Measurements from ENCODE around the gene AKAP8L. TPM values are rescaled to one million over a fixed set of nuclear protein-coding genes. Genes with fewer than 3 reads are reported as not detected.
"Not testable (repeated sequence)": the region's sequence is repeated elsewhere in the genome, so short reads cannot be mapped to it uniquely, and the experiment has no call there.

AKAP8L gene
- total and polyA plus RNA-seq, 4 donors, result 50.2 to 151 (median 118) TPM

GRCh38 chr19:15365264-15365663 is 53.5 kb downstream of the AKAP8L start:
- H3K27ac ChIP-seq (ENCODE audit: low read depth, low read length), result no peak overlapping the region
- 95% methylated on average over 6 of the region's 6 CpGs for WGBS (ENCODE audit: insufficient coverage)
- peaks cover 76% of the 10 kb centered on the region for H3K36me3 ChIP-seq (ENCODE audit: control insufficient read depth, insufficient read depth, low read length)
- no peaks in the 10 kb centered on the region for H3K27me3 ChIP-seq (ENCODE audit: control insufficient read depth, insufficient read depth, low read length)
- H3K4me1 ChIP-seq (ENCODE audit: control insufficient read depth, insufficient read depth, low read length), result no peaks in the 10 kb centered on the region
- no peak overlapping the region for H3K4me3 ChIP-seq (ENCODE audit: low read depth, low read length)
- DNase-seq (ENCODE audit: low read depth in 4 of 6, low spot score in 6 of 6), result no peak
- no peaks in the 10 kb centered on the region for H3K9me3 ChIP-seq (ENCODE audit: control insufficient read depth, insufficient read depth, low read length)

GRCh38 chr19:15363791-15364190 is 55.0 kb downstream of the AKAP8L start:
- not testable (repeated sequence) for H3K27me3 ChIP-seq (ENCODE audit: control insufficient read depth, insufficient read depth, low read length); H3K9me3 ChIP-seq (ENCODE audit: control insufficient read depth, insufficient read depth, low read length); H3K4me3 ChIP-seq (ENCODE audit: low read depth, low read length); H3K27ac ChIP-seq (ENCODE audit: low read depth, low read length); DNase-seq (ENCODE audit: low read depth in 4 of 6, low spot score in 6 of 6); H3K4me1 ChIP-seq (ENCODE audit: control insufficient read depth, insufficient read depth, low read length)
- peaks cover 72% of the 10 kb centered on the region for H3K36me3 ChIP-seq (ENCODE audit: control insufficient read depth, insufficient read depth, low read length)
- WGBS (ENCODE audit: insufficient coverage), result no CpG with 5 or more reads among the region's 3 CpGs

GRCh38 chr19:15363048-15363447 is 55.7 kb downstream of the AKAP8L start:
- not testable (repeated sequence) for H3K4me3 ChIP-seq (ENCODE audit: low read depth, low read length); H3K27me3 ChIP-seq (ENCODE audit: control insufficient read depth, insufficient read depth, low read length); H3K4me1 ChIP-seq (ENCODE audit: control insufficient read depth, insufficient read depth, low read length); H3K9me3 ChIP-seq (ENCODE audit: control insufficient read depth, insufficient read depth, low read length); DNase-seq (ENCODE audit: low read depth in 4 of 6, low spot score in 6 of 6); H3K27ac ChIP-seq (ENCODE audit: low read depth, low read length)
- 95% methylated on average over 4 of the region's 30 CpGs for WGBS (ENCODE audit: insufficient coverage)
- H3K36me3 ChIP-seq (ENCODE audit: control insufficient read depth, insufficient read depth, low read length), result peaks cover 72% of the 10 kb centered on the region

GRCh38 chr19:15360015-15360414 is 58.8 kb downstream of the AKAP8L start:
- peaks cover 77% of the 10 kb centered on the region for H3K36me3 ChIP-seq (ENCODE audit: control insufficient read depth, insufficient read depth, low read length)
- not testable (repeated sequence) for DNase-seq (ENCODE audit: low read depth in 4 of 6, low spot score in 6 of 6); H3K4me1 ChIP-seq (ENCODE audit: control insufficient read depth, insufficient read depth, low read length); H3K4me3 ChIP-seq (ENCODE audit: low read depth, low read length); H3K27ac ChIP-seq (ENCODE audit: low read depth, low read length); H3K9me3 ChIP-seq (ENCODE audit: control insufficient read depth, insufficient read depth, low read length); H3K27me3 ChIP-seq (ENCODE audit: control insufficient read depth, insufficient read depth, low read length)
- WGBS (ENCODE audit: insufficient coverage), result 100% methylated on average over 1 of the region's 4 CpGs

GRCh38 chr19:15358918-15359317 is 59.9 kb downstream of the AKAP8L start:
- no peaks in the 10 kb centered on the region for H3K9me3 ChIP-seq (ENCODE audit: control insufficient read depth, insufficient read depth, low read length)
- H3K27ac ChIP-seq (ENCODE audit: low read depth, low read length), result no peak overlapping the region
- no peak overlapping the region for H3K4me3 ChIP-seq (ENCODE audit: low read depth, low read length)
- H3K27me3 ChIP-seq (ENCODE audit: control insufficient read depth, insufficient read depth, low read length), result no peaks in the 10 kb centered on the region
- H3K36me3 ChIP-seq (ENCODE audit: control insufficient read depth, insufficient read depth, low read length), result peaks cover 80% of the 10 kb centered on the region
- H3K4me1 ChIP-seq (ENCODE audit: control insufficient read depth, insufficient read depth, low read length), result no peaks in the 10 kb centered on the region
- DNase-seq (ENCODE audit: low read depth in 4 of 6, low spot score in 6 of 6), result no peak
- 92% methylated on average over 2 of the region's 3 CpGs for WGBS (ENCODE audit: insufficient coverage)

DNA sequence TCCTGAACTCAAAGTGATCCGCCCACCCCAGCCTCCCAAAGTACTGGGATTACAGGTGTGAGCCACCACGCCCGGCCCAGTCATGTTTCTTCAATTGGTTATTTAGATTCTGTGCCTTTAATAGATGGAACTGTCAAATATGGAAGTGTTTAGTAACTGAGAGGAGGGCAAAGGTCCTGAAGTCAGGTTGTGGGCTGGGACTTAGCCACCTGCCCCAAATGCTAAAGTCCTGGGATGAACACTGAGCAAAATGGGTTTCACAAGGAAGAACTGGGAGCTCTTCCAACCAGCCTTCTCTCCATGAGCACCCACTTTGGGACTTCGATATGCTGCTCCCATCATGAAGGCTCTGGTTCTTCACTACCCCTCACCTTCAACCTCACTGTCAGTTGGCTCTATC is 60.9 kb downstream of the AKAP8L start:
- peaks cover 85% of the 10 kb centered on the region for H3K36me3 ChIP-seq (ENCODE audit: control insufficient read depth, insufficient read depth, low read length)
- no peak overlapping the region for H3K4me3 ChIP-seq (ENCODE audit: low read depth, low read length)
- WGBS (ENCODE audit: insufficient coverage), result 100% methylated on average over 1 of the region's 4 CpGs
- no peak for DNase-seq (ENCODE audit: low read depth in 4 of 6, low spot score in 6 of 6)
- no peaks in the 10 kb centered on the region for H3K4me1 ChIP-seq (ENCODE audit: control insufficient read depth, insufficient read depth, low read length)
- H3K9me3 ChIP-seq (ENCODE audit: control insufficient read depth, insufficient read depth, low read length), result no peaks in the 10 kb centered on the region
- H3K27me3 ChIP-seq (ENCODE audit: control insufficient read depth, insufficient read depth, low read length), result no peaks in the 10 kb centered on the region
- no peak overlapping the region for H3K27ac ChIP-seq (ENCODE audit: low read depth, low read length)

- Histone ChIP-seq H3K27ac (ENCODE audit: low read depth, low read length) (no peak overlapping the region), H3K36me3 (ENCODE audit: control insufficient read depth, insufficient read depth, low read length) (peaks cover 74% of the 10 kb centered on the region), H3K4me3 (ENCODE audit: low read depth, low read length) (no peak overlapping the region), H3K27me3 (ENCODE audit: control insufficient read depth, insufficient read depth, low read length) (no peaks in the 10 kb centered on the region), H3K9me3 (ENCODE audit: control insufficient read depth, insufficient read depth, low read length) (no peaks in the 10 kb centered on the region), H3K4me1 (ENCODE audit: control insufficient read depth, insufficient read depth, low read length) (no peaks in the 10 kb centered on the region)
- no peak for DNase-seq (ENCODE audit: low read depth in 4 of 6, low spot score in 6 of 6)
- WGBS (ENCODE audit: insufficient coverage), result 89% methylated on average over 27 of the region's 27 CpGs
Observed at GRCh38 chr19:15354566-15355296, 64.1 kb downstream of the AKAP8L start.

DNA sequence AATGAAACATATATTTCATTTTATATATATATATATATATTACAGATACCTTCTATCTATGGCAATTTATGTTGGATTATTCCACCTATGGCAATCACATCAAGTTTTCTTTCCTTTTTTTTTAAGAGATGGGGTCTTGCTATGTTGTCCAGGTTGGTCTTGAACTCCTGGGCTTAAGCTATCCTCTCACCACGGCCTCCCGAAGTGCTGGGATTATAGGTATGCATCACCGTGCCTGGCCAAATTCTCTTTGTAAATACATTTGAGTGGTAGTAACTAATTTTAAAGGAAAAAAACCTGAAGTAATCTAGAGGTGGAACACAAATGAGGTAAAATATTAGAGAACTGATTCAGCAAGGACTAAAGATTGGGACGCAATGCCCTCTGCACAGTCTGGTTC is 64.9 kb downstream of the AKAP8L start:
- WGBS (ENCODE audit: insufficient coverage), result 91% methylated on average over 1 of the region's 4 CpGs
- DNase-seq (ENCODE audit: low read depth in 4 of 6, low spot score in 6 of 6), result no peak
- no peak overlapping the region for H3K4me3 ChIP-seq (ENCODE audit: low read depth, low read length)
- H3K9me3 ChIP-seq (ENCODE audit: control insufficient read depth, insufficient read depth, low read length), result no peaks in the 10 kb centered on the region
- no peaks in the 10 kb centered on the region for H3K4me1 ChIP-seq (ENCODE audit: control insufficient read depth, insufficient read depth, low read length)
- H3K27me3 ChIP-seq (ENCODE audit: control insufficient read depth, insufficient read depth, low read length), result no peaks in the 10 kb centered on the region
- peaks cover 68% of the 10 kb centered on the region for H3K36me3 ChIP-seq (ENCODE audit: control insufficient read depth, insufficient read depth, low read length)
- H3K27ac ChIP-seq (ENCODE audit: low read depth, low read length), result no peak overlapping the region

DNA sequence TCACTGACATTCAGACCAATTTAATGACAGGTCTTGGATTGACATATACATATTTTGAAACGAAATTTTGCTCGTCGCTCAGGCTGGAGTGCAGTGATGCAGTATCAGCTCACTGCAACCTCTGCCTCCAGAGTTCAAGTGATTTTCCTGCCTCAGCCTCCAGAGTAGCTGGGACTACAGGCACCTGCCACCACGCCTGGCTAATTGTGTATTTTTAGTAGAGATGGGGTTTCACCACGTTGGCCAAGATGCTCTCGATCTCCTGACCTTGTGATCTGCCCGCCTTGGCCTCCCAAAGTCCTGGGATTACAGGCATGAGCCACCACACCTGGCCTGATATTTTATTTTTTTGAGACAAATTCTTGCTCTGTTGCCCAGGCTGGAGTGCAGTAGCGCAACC is 66.3 kb downstream of the AKAP8L start:
- H3K4me3 ChIP-seq (ENCODE audit: low read depth, low read length); DNase-seq (ENCODE audit: low read depth in 4 of 6, low spot score in 6 of 6); H3K4me1 ChIP-seq (ENCODE audit: control insufficient read depth, insufficient read depth, low read length); H3K27me3 ChIP-seq (ENCODE audit: control insufficient read depth, insufficient read depth, low read length); H3K27ac ChIP-seq (ENCODE audit: low read depth, low read length); H3K9me3 ChIP-seq (ENCODE audit: control insufficient read depth, insufficient read depth, low read length): not testable (repeated sequence)
- H3K36me3 ChIP-seq (ENCODE audit: control insufficient read depth, insufficient read depth, low read length), result peaks cover 60% of the 10 kb centered on the region
- 93% methylated on average over 8 of the region's 8 CpGs for WGBS (ENCODE audit: insufficient coverage)

GRCh38 chr19:15341328-15341727 is 77.5 kb downstream of the AKAP8L start:
- not testable (repeated sequence) for DNase-seq (ENCODE audit: low read depth in 4 of 6, low spot score in 6 of 6); H3K4me1 ChIP-seq (ENCODE audit: control insufficient read depth, insufficient read depth, low read length); H3K4me3 ChIP-seq (ENCODE audit: low read depth, low read length); H3K27ac ChIP-seq (ENCODE audit: low read depth, low read length); H3K9me3 ChIP-seq (ENCODE audit: control insufficient read depth, insufficient read depth, low read length); H3K27me3 ChIP-seq (ENCODE audit: control insufficient read depth, insufficient read depth, low read length)
- no CpG with 5 or more reads among the region's 11 CpGs for WGBS (ENCODE audit: insufficient coverage)
- peaks cover 36% of the 10 kb centered on the region for H3K36me3 ChIP-seq (ENCODE audit: control insufficient read depth, insufficient read depth, low read length)

All from spinal cord (tissue), 10 donors.